Measurements from ENCODE around the gene NMRK1. TPM values are rescaled to one million over a fixed set of nuclear protein-coding genes. Genes with fewer than 3 reads are reported as not detected.

Gene NMRK1
- 10 to 100 TPM; 20.8 to 53.8 (median 28.1) TPM for total RNA-seq

GRCh38 chr9:75087824-75088645 lies at the start of gene NMRK1, which contains the start of gene OSTF1:
Gene NMRK1, minus strand, starts transcription at chr9:75088155. Its CDS starts 5,040 bp downstream, at chr9:75083115.
Gene OSTF1, plus strand, starts transcription at chr9:75088514. Its CDS starts 179 bp downstream, at chr9:75088693.
- no peaks in the 10 kb centered on the region for H3K36me3 ChIP-seq
- no peaks in the 10 kb centered on the region for H3K27me3 ChIP-seq
- H3K9me3 ChIP-seq = no peaks in the 10 kb centered on the region
- peak; percentile 97 for DNase-seq
- intact Hi-C loops (cut with DNase I) = loop anchor here (10.0 kb wide), 1 partner anchor 63 kb away; the partner anchor contains the start of gene CARNMT1
- H3K4me1 ChIP-seq = peaks cover 35 to 45% of the 10 kb centered on the region in 2 donors
- 0% methylated on average over 12 to 33 of the region's 93 CpGs for WGBS, 2 donors
- peak within 1 kb of the TSS; percentile 76 to 96 (median 95) for H3K4me3 ChIP-seq (replicated peaks in 1 of 3)
- peak within 1 kb of the TSS; percentile 94 to 99 (median 99) for H3K27ac ChIP-seq
- TF ChIP-seq CTCF (IDR thresholded peaks at IDR 0.05) (peak in 1 of 6 experiments; percentile 5), POLR2A (IDR thresholded peaks at IDR 0.05) (peak; percentile 85 to 97)

DNA sequence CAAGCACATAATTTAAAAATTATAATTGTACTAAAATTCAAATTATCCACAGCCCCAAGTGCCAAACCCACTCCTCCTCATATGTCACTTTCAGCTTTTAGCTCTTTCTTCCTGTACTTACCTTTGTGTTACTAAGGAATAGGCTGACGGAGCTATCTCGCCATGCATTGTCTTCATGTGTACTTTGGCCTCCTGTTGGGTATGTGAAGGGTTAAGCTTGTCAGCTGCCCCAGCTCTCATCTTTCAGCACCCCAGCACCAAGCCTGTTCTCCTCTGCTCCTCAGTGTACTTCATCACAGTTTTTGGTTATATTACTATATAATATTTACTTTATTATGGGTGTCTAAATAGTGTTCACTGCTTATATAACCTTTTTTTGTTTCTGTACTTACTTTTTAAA lies 46.5 kb upstream of the NMRK1 start:
- no peak for DNase-seq
- H3K27me3 ChIP-seq = no peaks in the 10 kb centered on the region
- no peak overlapping the region for H3K27ac ChIP-seq
- intact Hi-C loops (cut with DNase I) = no loop called here
- TF ChIP-seq CTCF (IDR thresholded peaks at IDR 0.05) (no peak), POLR2A (IDR thresholded peaks at IDR 0.05) (no peak)
- peaks cover 11 to 20% of the 10 kb centered on the region in 2 donors for H3K36me3 ChIP-seq
- H3K4me3 ChIP-seq (replicated peaks in 1 of 3) = no peak overlapping the region
- 95 to 99% methylated on average over 2 of the region's 2 CpGs for WGBS, 2 donors
- H3K9me3 ChIP-seq = no peaks in the 10 kb centered on the region
- H3K4me1 ChIP-seq = peaks cover 0 to 5% of the 10 kb centered on the region in 2 donors

DNA sequence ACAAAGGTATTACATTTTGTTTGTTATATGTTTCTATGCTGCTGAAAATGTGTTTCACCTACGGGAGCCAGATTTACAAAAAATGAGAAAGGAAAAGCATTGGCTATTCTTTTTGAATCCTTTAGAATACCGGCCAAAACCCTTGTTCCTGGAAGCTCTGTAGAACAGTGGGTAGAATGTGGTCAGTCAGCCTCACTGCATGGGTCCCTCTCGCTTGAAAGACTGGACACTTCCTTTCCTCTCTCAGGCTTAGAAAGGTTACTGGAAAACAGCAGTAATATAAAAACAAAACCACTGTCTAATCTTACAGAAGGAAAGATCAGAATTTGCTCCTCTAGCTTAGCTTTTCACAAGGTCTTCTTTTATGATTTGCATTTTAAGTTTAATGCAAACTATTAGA lies 45.4 kb upstream of the NMRK1 start:
- peaks cover 0 to 5% of the 10 kb centered on the region in 2 donors for H3K4me1 ChIP-seq
- H3K36me3 ChIP-seq = peaks cover 11 to 20% of the 10 kb centered on the region in 2 donors
- TF ChIP-seq CTCF (IDR thresholded peaks at IDR 0.05) = no peak
- TF ChIP-seq POLR2A (IDR thresholded peaks at IDR 0.05) = no peak

DNA sequence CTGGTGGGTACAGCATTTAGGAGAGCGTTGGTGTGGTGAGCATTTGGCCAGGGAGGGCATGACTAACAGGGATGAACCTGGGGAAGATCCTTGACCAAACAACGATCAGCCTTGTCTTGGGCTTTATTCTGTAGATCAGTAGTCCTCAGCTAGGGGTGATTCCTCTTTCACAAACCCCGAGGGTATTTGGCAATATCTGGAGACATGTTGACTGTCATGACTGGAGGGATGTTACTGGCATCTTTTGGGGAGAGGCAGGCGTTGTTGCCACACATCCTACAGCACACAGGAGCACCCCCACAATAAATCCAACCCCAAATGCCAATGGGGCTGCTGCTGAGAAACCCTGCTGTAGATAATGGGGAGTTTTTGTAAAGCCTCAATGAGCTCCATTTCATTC lies 44.3 kb upstream of the NMRK1 start:
- Histone ChIP-seq H3K27me3 (no peaks in the 10 kb centered on the region), H3K4me3 (replicated peaks in 1 of 3) (no peak overlapping the region), H3K27ac (no peak overlapping the region), H3K36me3 (peaks cover 6 to 15% of the 10 kb centered on the region in 2 donors), H3K4me1 (peaks cover 0 to 5% of the 10 kb centered on the region in 2 donors), H3K9me3 (no peaks in the 10 kb centered on the region)
- intact Hi-C loops (cut with DNase I) = no loop called here
- DNase-seq = no peak
- TF ChIP-seq CTCF (IDR thresholded peaks at IDR 0.05) (no peak), POLR2A (IDR thresholded peaks at IDR 0.05) (no peak)
- WGBS, 2 donors = 89% methylated on average over 4 of the region's 4 CpGs

More for the DNA sequence above, 45.4 kb upstream of the NMRK1 start:
- no peak overlapping the region for H3K27ac ChIP-seq
- no peaks in the 10 kb centered on the region for H3K9me3 ChIP-seq
- no peak overlapping the region for H3K4me3 ChIP-seq (replicated peaks in 1 of 3)
- H3K27me3 ChIP-seq = no peaks in the 10 kb centered on the region
- no peak for DNase-seq
- WGBS, 2 donors = 37 to 53% methylated on average over 3 of the region's 3 CpGs
- intact Hi-C loops (cut with DNase I) = no loop called here

DNA sequence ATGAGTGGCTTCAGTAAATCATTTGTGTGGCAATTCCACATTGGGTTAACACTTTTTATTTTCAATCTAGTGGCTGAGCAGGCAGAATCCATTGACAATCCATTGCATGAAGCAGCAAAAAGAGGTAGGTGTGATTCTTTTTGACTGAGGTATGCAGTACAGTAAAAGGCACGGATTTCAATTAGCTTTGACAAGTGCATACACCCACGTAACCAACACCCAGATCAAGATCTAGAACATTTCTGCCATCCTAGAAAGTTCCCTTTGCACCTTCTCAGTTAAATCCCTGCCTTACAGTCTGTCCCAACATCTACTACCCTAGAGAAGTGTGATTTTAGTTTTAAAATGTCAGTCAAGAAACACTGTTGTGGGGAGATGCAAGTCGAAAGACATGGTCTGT lies 43.7 kb upstream of the NMRK1 start:
- no peak overlapping the region for H3K27ac ChIP-seq
- H3K27me3 ChIP-seq = no peaks in the 10 kb centered on the region
- no peaks in the 10 kb centered on the region for H3K9me3 ChIP-seq
- TF ChIP-seq CTCF (IDR thresholded peaks at IDR 0.05) (no peak), POLR2A (IDR thresholded peaks at IDR 0.05) (no peak)
- no peak overlapping the region for H3K4me3 ChIP-seq (replicated peaks in 1 of 3)
- intact Hi-C loops (cut with DNase I) = no loop called here
- peaks cover 0 to 5% of the 10 kb centered on the region in 2 donors for H3K4me1 ChIP-seq
- H3K36me3 ChIP-seq = peaks cover under 1 to 12% of the 10 kb centered on the region in 2 donors
- WGBS, 2 donors = 95 to 97% methylated on average over 3 of the region's 3 CpGs
- DNase-seq = no peak
